Measurements from ENCODE around the gene STK32A.

The STK32A gene

GRCh38 chr5:147427521-147428401, 192.9 kb downstream of the STK32A start:
- DNase-seq, result no peak

DNA sequence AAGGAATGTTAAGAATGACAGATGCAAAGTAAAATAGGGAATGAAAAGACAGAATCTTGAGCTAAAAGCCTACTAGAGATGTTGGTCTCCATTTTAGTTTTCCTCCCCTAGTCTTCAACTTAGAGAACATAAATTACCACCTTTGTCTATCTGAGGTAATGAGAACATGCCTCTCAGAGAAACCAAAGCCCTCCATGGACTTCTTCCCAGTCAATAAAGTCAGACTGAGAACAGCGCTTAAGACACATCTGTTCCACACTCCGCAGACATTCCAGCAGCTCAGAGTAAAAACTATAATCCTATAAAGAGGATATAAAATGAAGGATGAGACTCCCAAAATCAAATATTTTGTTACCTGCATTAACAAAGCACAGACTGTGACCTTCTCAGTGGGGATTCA, 195.8 kb downstream of the STK32A start:
- DNase-seq, result no peak

DNA sequence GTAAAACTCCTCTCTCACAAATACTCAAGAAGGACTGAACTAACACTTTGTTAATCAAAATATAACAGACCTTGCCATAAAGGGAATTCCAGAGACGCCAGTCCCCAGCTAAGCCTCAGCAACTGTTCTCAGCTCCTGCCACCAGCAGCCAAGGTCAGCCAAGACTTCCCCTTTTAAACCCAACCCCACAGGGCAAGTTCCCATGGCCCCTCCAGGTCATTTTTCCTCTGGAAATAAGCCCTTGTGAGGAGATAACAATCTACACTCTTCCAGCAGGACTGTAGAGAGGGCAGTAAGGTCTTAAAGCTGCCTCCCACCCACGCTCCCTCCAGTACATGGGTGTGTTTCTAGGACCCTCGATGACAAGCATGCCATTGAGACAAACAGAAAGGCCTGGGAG, 196.8 kb downstream of the STK32A start:
- DNase-seq, result no peak

DNA sequence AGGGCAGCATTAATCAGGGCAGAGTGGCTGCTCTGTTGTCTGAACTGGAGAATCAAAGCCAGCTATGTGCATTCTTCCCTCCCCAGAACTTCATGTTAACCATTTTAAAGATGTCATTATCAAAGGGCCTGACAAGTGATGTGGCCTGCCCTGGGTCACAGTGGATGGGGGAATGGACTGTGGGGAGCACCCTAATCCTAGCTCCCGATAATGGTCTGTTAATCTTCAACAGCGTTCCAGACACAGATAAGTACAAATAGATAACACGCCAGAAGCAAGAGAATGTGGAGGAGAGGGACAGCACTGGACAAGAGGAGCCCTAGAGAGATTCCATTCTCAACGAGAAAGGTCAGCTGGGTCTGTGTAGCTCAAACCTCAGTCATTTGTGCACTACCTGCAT, 197.5 kb downstream of the STK32A start:
- no peak for DNase-seq

DNA sequence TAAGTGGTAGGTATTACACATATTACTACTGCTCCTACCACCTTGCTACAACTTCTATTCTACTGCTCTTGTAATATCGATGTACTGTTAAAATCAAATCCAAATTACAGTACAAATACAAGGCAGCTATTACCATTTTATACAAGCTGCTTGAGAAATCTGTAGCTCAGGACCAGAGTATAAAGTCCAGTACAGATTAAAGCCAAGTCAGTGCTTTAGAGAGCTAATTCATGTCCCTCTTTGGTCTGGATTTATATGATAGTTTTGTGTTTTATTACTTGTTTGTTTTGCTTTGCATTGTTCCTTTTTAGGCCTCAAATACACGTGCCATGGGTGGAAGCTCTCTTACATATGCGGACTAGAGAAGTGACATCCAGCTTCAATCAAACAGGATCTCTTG, 199.2 kb downstream of the STK32A start:
- no peak for DNase-seq

DNA sequence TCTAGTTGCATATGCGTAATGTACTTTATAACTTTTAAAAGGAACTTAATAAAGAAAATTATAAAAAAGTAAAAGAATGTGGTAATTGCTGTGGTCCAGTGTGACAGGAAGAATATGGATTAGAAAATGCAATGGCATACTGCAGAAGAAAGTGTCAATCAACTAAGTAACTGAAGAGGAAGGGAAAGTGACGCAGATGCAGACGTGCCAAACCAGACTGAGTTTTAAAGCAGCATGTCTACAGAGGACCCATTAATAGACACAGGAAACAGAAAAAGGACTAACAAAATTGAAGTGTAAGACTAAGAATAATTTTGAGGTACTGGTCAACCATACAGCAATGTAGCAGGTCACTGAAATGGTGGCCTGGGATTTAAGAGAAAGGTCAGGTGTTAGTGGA, 201.8 kb downstream of the STK32A start:
- no peak for DNase-seq

DNA sequence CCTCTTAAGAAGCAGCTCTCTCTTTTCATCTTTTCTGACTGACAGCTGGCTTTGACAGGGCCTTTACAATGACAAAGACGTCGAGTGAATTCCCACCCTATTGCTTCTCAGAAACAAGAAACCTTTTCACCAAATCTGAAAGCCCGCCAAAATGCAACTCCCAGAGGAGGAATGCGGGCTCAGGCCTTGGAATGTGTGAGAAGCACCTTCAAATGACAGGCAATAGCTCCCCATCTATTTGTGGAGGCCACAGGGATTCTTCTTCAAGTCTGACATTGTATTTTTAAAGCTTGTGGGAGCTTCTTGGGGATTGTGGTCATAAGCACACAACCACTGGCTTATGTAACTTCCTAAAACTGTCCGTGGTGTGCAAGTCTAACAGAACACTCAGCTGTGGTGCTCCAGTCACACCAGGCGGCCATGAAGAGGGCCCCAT, 202.4 kb downstream of the STK32A start:
- DNase-seq, result no peak

All from NCI-H2081 (cell line).